K562 (cell line): ENCODE data around the gene TBC1D2. TPM values are rescaled to one million over a fixed set of nuclear protein-coding genes. Genes with fewer than 3 reads are reported as not detected.
A peak's percentile ranks its signal among the peaks of the same experiment; 100 is the strongest.

Source experiments
- GABPA ChIP-seq: fragments of 200-800 bp; sonication (Bioruptor generic); conservative IDR thresholded peaks from 2 replicates; pipeline ENCODE4 v1.6.1; 2016; ENCODE audit warnings: low read depth, missing genetic modification characterization, missing compliant biosample characterization
- NR4A1 ChIP-seq, 2 experiments: fragments of 250-450 bp in 1 of 2; fragments of 450-650 bp in 1 of 2; sonication (Bioruptor Pico) in 1 of 2; IDR thresholded peaks; 2 replicates each; pipeline versions ENCODE4 v1.4.0 to v1.6.1; 2016 to 2020; ENCODE audit warnings: mild to moderate bottlenecking in 2 of 2, missing compliant biosample characterization in 1 of 2, missing genetic modification characterization in 1 of 2, moderate library complexity in 1 of 2
- PHB ChIP-seq: fragments of 250-450 bp; sonication (Bioruptor Pico); IDR thresholded peaks from 2 replicates; pipeline ENCODE4 v1.5.0; 2021
- POLR2H ChIP-seq: IDR thresholded peaks from 2 replicates; pipeline ENCODE4 v1.6.1; 2016; ENCODE audit warnings: missing genetic modification characterization, low read depth, mild to moderate bottlenecking, control low read depth, missing compliant biosample characterization, moderate library complexity
- YY1 ChIP-seq, 3 experiments: IDR thresholded peaks; 2 replicates each; pipeline ENCODE4 v1.6.1; 2011; ENCODE audit warnings: low read length in 2 of 3, mild to moderate bottlenecking in 2 of 3, moderate library complexity in 2 of 3, borderline replicate concordance in 1 of 3, control low read depth in 1 of 3, low read depth in 1 of 3; ENCODE audit not compliant: insufficient read depth in 3 of 3, insufficient replicate concordance in 2 of 3, control insufficient read depth in 1 of 3, insufficient read length in 1 of 3; ENCODE audit errors: extremely low read depth in 1 of 3
- ZNF24 ChIP-seq: fragments of 450-650 bp; IDR thresholded peaks from 2 replicates; pipeline ENCODE4 v1.6.1; 2016
- polyA plus RNA-seq, 8 experiments: library from polyadenylated mRNA; depleted of rRNA in 4 of 8; stranded (reverse) in 5 of 8; unstranded in 3 of 8; fragments of >200 nt; fragmentation: Nextera tagmentation in 2 of 8; fragmentation: Illumina TruSeq in 1 of 8; extraction: Ambion mirVana in 2 of 8; extraction: Trizol in 1 of 8; gene quantifications; 2 replicates each; pipeline versions ENCODE4 v1.2.1 to v1.2.3, GENCODE V29; 2011 to 2014; ENCODE audit warnings: inconsistent platforms in 1 of 8, missing spikeins in 1 of 8
- total RNA-seq, 7 experiments: library from RNA; depleted of rRNA in 6 of 7; stranded (reverse); fragments of >200 nt in 6 of 7; fragmentation: Illumina TruSeq in 2 of 7; extraction: Trizol in 2 of 7; gene quantifications; 2 replicates each; pipeline versions ENCODE4 v1.2.1 to v1.2.3, GENCODE V29; 2011 to 2021; ENCODE audit warnings: low replicate concordance in 1 of 7
- TF ChIP-seq, protein P1 (sequence below): fragments of 450-650 bp; IDR thresholded peaks from 2 replicates; pipeline ENCODE4 v1.6.1; 2017; ENCODE audit warnings: antibody characterized with exemption, mild to moderate bottlenecking
- TF ChIP-seq, protein P2 (sequence below): fragments of 450-650 bp; IDR thresholded peaks from 2 replicates; pipeline ENCODE4 v1.6.1; 2016; ENCODE audit warnings: mild to moderate bottlenecking, moderate library complexity

The TBC1D2 gene
- total and polyA plus RNA-seq, 9 of the 15 experiments (the other 6 are each of a cell fraction or from before 2014, with no cell fraction given), result 0.10 to 7.0 (median 2.5) TPM

- TF ChIP-seq, protein P1, sequence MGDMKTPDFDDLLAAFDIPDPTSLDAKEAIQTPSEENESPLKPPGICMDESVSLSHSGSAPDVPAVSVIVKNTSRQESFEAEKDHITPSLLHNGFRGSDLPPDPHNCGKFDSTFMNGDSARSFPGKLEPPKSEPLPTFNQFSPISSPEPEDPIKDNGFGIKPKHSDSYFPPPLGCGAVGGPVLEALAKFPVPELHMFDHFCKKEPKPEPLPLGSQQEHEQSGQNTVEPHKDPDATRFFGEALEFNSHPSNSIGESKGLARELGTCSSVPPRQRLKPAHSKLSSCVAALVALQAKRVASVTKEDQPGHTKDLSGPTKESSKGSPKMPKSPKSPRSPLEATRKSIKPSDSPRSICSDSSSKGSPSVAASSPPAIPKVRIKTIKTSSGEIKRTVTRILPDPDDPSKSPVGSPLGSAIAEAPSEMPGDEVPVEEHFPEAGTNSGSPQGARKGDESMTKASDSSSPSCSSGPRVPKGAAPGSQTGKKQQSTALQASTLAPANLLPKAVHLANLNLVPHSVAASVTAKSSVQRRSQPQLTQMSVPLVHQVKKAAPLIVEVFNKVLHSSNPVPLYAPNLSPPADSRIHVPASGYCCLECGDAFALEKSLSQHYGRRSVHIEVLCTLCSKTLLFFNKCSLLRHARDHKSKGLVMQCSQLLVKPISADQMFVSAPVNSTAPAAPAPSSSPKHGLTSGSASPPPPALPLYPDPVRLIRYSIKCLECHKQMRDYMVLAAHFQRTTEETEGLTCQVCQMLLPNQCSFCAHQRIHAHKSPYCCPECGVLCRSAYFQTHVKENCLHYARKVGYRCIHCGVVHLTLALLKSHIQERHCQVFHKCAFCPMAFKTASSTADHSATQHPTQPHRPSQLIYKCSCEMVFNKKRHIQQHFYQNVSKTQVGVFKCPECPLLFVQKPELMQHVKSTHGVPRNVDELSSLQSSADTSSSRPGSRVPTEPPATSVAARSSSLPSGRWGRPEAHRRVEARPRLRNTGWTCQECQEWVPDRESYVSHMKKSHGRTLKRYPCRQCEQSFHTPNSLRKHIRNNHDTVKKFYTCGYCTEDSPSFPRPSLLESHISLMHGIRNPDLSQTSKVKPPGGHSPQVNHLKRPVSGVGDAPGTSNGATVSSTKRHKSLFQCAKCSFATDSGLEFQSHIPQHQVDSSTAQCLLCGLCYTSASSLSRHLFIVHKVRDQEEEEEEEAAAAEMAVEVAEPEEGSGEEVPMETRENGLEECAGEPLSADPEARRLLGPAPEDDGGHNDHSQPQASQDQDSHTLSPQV, result peak; percentile 81
- TF ChIP-seq GABPA (tag), result no peak
- no peak for TF ChIP-seq POLR2H (tag)
- TF ChIP-seq PHB, result no peak
- TF ChIP-seq YY1 (IDR thresholded peaks at IDR 0.05; ENCODE audit: borderline replicate concordance in 1 of 3, control insufficient read depth in 1 of 3, extremely low read depth in 1 of 3, insufficient read depth in 3 of 3, insufficient read length in 1 of 3, insufficient replicate concordance in 2 of 3, low read depth in 1 of 3, low read length in 2 of 3), result peak in 2 of 3 experiments; percentile 67 to 87
- TF ChIP-seq NR4A1 (CRISPR knock-in tag; IDR thresholded peaks at IDR 0.05), result no peak
- 0 out of 2 replicates have a peak, but pooled peaks have one; percentile 23 for TF ChIP-seq NR4A1 (tag; IDR thresholded peaks at IDR 0.05)
- no peak for TF ChIP-seq ZNF24
- TF ChIP-seq, protein P2, sequence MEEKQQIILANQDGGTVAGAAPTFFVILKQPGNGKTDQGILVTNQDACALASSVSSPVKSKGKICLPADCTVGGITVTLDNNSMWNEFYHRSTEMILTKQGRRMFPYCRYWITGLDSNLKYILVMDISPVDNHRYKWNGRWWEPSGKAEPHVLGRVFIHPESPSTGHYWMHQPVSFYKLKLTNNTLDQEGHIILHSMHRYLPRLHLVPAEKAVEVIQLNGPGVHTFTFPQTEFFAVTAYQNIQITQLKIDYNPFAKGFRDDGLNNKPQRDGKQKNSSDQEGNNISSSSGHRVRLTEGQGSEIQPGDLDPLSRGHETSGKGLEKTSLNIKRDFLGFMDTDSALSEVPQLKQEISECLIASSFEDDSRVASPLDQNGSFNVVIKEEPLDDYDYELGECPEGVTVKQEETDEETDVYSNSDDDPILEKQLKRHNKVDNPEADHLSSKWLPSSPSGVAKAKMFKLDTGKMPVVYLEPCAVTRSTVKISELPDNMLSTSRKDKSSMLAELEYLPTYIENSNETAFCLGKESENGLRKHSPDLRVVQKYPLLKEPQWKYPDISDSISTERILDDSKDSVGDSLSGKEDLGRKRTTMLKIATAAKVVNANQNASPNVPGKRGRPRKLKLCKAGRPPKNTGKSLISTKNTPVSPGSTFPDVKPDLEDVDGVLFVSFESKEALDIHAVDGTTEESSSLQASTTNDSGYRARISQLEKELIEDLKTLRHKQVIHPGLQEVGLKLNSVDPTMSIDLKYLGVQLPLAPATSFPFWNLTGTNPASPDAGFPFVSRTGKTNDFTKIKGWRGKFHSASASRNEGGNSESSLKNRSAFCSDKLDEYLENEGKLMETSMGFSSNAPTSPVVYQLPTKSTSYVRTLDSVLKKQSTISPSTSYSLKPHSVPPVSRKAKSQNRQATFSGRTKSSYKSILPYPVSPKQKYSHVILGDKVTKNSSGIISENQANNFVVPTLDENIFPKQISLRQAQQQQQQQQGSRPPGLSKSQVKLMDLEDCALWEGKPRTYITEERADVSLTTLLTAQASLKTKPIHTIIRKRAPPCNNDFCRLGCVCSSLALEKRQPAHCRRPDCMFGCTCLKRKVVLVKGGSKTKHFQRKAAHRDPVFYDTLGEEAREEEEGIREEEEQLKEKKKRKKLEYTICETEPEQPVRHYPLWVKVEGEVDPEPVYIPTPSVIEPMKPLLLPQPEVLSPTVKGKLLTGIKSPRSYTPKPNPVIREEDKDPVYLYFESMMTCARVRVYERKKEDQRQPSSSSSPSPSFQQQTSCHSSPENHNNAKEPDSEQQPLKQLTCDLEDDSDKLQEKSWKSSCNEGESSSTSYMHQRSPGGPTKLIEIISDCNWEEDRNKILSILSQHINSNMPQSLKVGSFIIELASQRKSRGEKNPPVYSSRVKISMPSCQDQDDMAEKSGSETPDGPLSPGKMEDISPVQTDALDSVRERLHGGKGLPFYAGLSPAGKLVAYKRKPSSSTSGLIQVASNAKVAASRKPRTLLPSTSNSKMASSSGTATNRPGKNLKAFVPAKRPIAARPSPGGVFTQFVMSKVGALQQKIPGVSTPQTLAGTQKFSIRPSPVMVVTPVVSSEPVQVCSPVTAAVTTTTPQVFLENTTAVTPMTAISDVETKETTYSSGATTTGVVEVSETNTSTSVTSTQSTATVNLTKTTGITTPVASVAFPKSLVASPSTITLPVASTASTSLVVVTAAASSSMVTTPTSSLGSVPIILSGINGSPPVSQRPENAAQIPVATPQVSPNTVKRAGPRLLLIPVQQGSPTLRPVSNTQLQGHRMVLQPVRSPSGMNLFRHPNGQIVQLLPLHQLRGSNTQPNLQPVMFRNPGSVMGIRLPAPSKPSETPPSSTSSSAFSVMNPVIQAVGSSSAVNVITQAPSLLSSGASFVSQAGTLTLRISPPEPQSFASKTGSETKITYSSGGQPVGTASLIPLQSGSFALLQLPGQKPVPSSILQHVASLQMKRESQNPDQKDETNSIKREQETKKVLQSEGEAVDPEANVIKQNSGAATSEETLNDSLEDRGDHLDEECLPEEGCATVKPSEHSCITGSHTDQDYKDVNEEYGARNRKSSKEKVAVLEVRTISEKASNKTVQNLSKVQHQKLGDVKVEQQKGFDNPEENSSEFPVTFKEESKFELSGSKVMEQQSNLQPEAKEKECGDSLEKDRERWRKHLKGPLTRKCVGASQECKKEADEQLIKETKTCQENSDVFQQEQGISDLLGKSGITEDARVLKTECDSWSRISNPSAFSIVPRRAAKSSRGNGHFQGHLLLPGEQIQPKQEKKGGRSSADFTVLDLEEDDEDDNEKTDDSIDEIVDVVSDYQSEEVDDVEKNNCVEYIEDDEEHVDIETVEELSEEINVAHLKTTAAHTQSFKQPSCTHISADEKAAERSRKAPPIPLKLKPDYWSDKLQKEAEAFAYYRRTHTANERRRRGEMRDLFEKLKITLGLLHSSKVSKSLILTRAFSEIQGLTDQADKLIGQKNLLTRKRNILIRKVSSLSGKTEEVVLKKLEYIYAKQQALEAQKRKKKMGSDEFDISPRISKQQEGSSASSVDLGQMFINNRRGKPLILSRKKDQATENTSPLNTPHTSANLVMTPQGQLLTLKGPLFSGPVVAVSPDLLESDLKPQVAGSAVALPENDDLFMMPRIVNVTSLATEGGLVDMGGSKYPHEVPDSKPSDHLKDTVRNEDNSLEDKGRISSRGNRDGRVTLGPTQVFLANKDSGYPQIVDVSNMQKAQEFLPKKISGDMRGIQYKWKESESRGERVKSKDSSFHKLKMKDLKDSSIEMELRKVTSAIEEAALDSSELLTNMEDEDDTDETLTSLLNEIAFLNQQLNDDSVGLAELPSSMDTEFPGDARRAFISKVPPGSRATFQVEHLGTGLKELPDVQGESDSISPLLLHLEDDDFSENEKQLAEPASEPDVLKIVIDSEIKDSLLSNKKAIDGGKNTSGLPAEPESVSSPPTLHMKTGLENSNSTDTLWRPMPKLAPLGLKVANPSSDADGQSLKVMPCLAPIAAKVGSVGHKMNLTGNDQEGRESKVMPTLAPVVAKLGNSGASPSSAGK, result 0 out of 2 replicates have a peak, but pooled peaks have one; percentile 19
- TF ChIP-seq, all 486 proteins: peak for 5
Observed at GRCh38 chr9:98260635-98261034, 5.2 kb upstream of the TBC1D2 start (continued).
